D721Med (cell line): Measurements from ENCODE around the gene CEP120.
"Not testable (repeated sequence)": the region's sequence is repeated elsewhere in the genome, so short reads cannot be mapped to it uniquely, and the experiment has no call there.

Experiments used
- DNase-seq: peaks from one replicate; pipeline ENCODE4 v3.0.0; 2011; ENCODE audit warnings: low spot score; ENCODE audit not compliant: insufficient read length
- FAIRE-seq: peaks from 2 replicates; lab custom pipeline; 2011; peaks lifted over from hg19 to GRCh38; lab: Jason Lieb, UNC
- CTCF ChIP-seq: IDR thresholded peaks from 2 replicates; pipeline ENCODE4 v1.5.1; 2012; ENCODE audit warnings: mild to moderate bottlenecking, control low read depth; ENCODE audit not compliant: insufficient read depth; ENCODE audit errors: missing control alignments

Gene CEP120

GRCh38 chr5:123401320-123401719 lies 21.9 kb downstream of the CEP120 start:
- FAIRE-seq, result no peak
- TF ChIP-seq CTCF, result no peak

GRCh38 chr5:123400870-123401291 lies 22.3 kb downstream of the CEP120 start:
- FAIRE-seq, result not testable (repeated sequence)

More at GRCh38 chr5:123401320-123401719, 21.9 kb downstream of the CEP120 start:
- no peak for DNase-seq

GRCh38 chr5:123398058-123398733 lies 25.0 kb downstream of the CEP120 start:
- no peak for TF ChIP-seq CTCF
- DNase-seq, result no peak
- no peak for FAIRE-seq

More at GRCh38 chr5:123400870-123401291, 22.3 kb downstream of the CEP120 start:
- DNase-seq, result not testable (repeated sequence)

- FAIRE-seq (no peak), DNase-seq (no peak)
- TF ChIP-seq CTCF, result no peak
These were observed 25.7 kb downstream of the CEP120 start for GRCh38 chr5:123397538-123397937.

- TF ChIP-seq CTCF, result no peak
- no peak for DNase-seq
- FAIRE-seq, result no peak
These were observed 32.2 kb downstream of the CEP120 start for GRCh38 chr5:123391009-123391408.

- no peak for TF ChIP-seq CTCF
- no peak for DNase-seq
- no peak for FAIRE-seq
These were observed 33.4 kb downstream of the CEP120 start for GRCh38 chr5:123389794-123390193.

- TF ChIP-seq CTCF, result no peak
- FAIRE-seq (no peak), DNase-seq (no peak)
These were observed 35.9 kb downstream of the CEP120 start for GRCh38 chr5:123387313-123387712.
